HL-60 (cell line): Measurements from ENCODE around the gene ALMS1.
"Not testable (repeated sequence)": the region's sequence is repeated elsewhere in the genome, so short reads cannot be mapped to it uniquely, and the experiment has no call there.

Source experiments
- DNase-seq, 2 experiments: peaks; one replicate each; pipeline ENCODE4 v3.0.0-alpha.2; 2010 to 2020; ENCODE audit warnings: low read depth in 1 of 2, low spot score in 1 of 2
- H3K27ac ChIP-seq: fragments of 250-450 bp; sonication (Bioruptor Pico); replicated peaks from 2 replicates; pipeline ENCODE4 v1.5.1; 2020; ENCODE audit warnings: mild to moderate bottlenecking, moderate library complexity
- H3K27me3 ChIP-seq: fragments of 250-450 bp; sonication (Bioruptor Pico); 2 replicates; pipeline ENCODE4 v1.5.1; 2021; ENCODE audit warnings: mild to moderate bottlenecking, moderate library complexity; ENCODE audit not compliant: insufficient read depth, poor library complexity, severe bottlenecking
- H3K4me3 ChIP-seq: replicated peaks from 2 replicates; pipeline ENCODE4 v1.5.1; 2011; ENCODE audit warnings: mild to moderate bottlenecking, control low read depth, low read length; ENCODE audit not compliant: insufficient read depth
- CTCF ChIP-seq: IDR thresholded peaks from one replicate; pipeline ENCODE4 v1.5.1; 2011; ENCODE audit warnings: low read length, control low read depth, inconsistent platforms; ENCODE audit not compliant: insufficient read depth
- GABPA ChIP-seq: IDR thresholded peaks from 2 replicates; pipeline ENCODE4 v1.6.1; 2012; ENCODE audit warnings: low read depth
- POLR2AphosphoS5 ChIP-seq: IDR thresholded peaks from 2 replicates; pipeline ENCODE4 v1.6.1; 2012; ENCODE audit warnings: low read depth
- REST ChIP-seq: IDR thresholded peaks from 2 replicates; pipeline ENCODE4 v1.6.1; 2012; ENCODE audit warnings: low read depth; ENCODE audit not compliant: insufficient replicate concordance
- SPI1 ChIP-seq: IDR thresholded peaks from 2 replicates; pipeline ENCODE4 v1.6.1; 2012; ENCODE audit warnings: low read depth, mild to moderate bottlenecking, borderline replicate concordance

The ALMS1 gene

GRCh38 chr2:73642338-73643018, 256.8 kb downstream of the ALMS1 start, which contains the start of gene NAT8:
NAT8 (minus strand) TSS chr2:73642422; CDS start chr2:73641628, 794 bp downstream.
- no peak for DNase-seq
- TF ChIP-seq GABPA (no peak), SPI1 (no peak), POLR2AphosphoS5 (no peak), CTCF (no peak), REST (no peak)
- Histone ChIP-seq H3K27ac (no peak within 1 kb of the TSS), H3K4me3 (no peak within 1 kb of the TSS), H3K27me3 (no peaks in the 10 kb centered on the region)

GRCh38 chr2:73647690-73648089, 262.1 kb downstream of the ALMS1 start:
- H3K27ac ChIP-seq, DNase-seq, H3K4me3 ChIP-seq, H3K27me3 ChIP-seq: not testable (repeated sequence)

- TF ChIP-seq SPI1 (no peak), POLR2AphosphoS5 (no peak), CTCF (no peak), REST (no peak), GABPA (no peak)
Measured at GRCh38 chr2:73651591-73652230, 266.1 kb downstream of the ALMS1 start.

GRCh38 chr2:73652348-73652747, 266.7 kb downstream of the ALMS1 start:
- DNase-seq = no peak
- Histone ChIP-seq H3K27ac (no peak overlapping the region), H3K4me3 (no peak overlapping the region), H3K27me3 (no peaks in the 10 kb centered on the region)
- TF ChIP-seq POLR2AphosphoS5 (no peak), REST (no peak), SPI1 (no peak), CTCF (no peak), GABPA (no peak)

More at GRCh38 chr2:73651591-73652230, 266.1 kb downstream of the ALMS1 start:
- Histone ChIP-seq H3K4me3 (no peak overlapping the region), H3K27me3 (no peaks in the 10 kb centered on the region), H3K27ac (no peak overlapping the region)
- DNase-seq = no peak
